IPS-20b (cell line): Measurements from ENCODE around the gene PWP2.
"Not testable (repeated sequence)": the region's sequence is repeated elsewhere in the genome, so short reads cannot be mapped to it uniquely, and the experiment has no call there.

Source experiments
- H3K27ac ChIP-seq: one replicate; pipeline ENCODE4 v1.5.1; 2013; ENCODE audit warnings: low read length
- H3K27me3 ChIP-seq: 2 replicates; pipeline ENCODE4 v1.6.1; 2013; ENCODE audit warnings: mild to moderate bottlenecking, low read length, inconsistent platforms; ENCODE audit not compliant: insufficient read depth
- H3K36me3 ChIP-seq: 2 replicates; pipeline ENCODE4 v1.6.1; 2013; ENCODE audit warnings: low read depth, mild to moderate bottlenecking, inconsistent platforms, low read length, moderate library complexity; ENCODE audit not compliant: insufficient read depth
- H3K4me1 ChIP-seq: 2 replicates; pipeline ENCODE4 v1.6.1; 2013; ENCODE audit warnings: mild to moderate bottlenecking, control low read depth, inconsistent platforms, low read length, moderate library complexity; ENCODE audit not compliant: insufficient read depth
- H3K4me3 ChIP-seq: 2 replicates; pipeline ENCODE4 v1.5.1; 2013; ENCODE audit warnings: mild to moderate bottlenecking, low read length, inconsistent platforms
- H3K9ac ChIP-seq: 2 replicates; pipeline ENCODE4 v1.6.1; 2013; ENCODE audit warnings: low read depth, mild to moderate bottlenecking, inconsistent platforms, low read length, moderate library complexity
- H3K9me3 ChIP-seq: 2 replicates; pipeline ENCODE4 v1.6.1; 2013; ENCODE audit warnings: mild to moderate bottlenecking, low read depth, low read length, inconsistent platforms; ENCODE audit not compliant: insufficient read depth

The PWP2 gene

DNA sequence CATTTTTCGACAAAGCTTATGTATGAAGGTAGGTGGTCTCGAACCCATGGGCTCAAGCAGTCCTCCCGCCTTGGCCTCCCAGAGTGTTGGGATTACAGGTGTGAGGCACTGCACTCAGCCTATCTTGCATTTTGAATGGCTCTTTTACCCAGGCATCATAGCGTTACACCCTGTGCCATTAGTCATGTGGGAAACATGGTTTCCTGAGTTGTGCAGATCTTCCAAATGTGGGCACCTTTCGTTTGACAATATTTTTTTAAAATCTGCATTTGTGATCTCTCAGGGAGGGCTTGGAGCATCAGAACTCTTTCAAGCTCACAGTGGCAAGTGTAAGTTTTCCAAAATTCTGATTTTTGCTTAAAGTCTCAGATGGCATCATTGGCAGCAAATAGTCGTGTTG lies 8.7 kb upstream of the PWP2 start:
- peaks cover 12% of the 10 kb centered on the region for H3K36me3 ChIP-seq
- H3K27me3 ChIP-seq, H3K4me3 ChIP-seq, H3K9me3 ChIP-seq, H3K27ac ChIP-seq, H3K9ac ChIP-seq, H3K4me1 ChIP-seq: not testable (repeated sequence)

DNA sequence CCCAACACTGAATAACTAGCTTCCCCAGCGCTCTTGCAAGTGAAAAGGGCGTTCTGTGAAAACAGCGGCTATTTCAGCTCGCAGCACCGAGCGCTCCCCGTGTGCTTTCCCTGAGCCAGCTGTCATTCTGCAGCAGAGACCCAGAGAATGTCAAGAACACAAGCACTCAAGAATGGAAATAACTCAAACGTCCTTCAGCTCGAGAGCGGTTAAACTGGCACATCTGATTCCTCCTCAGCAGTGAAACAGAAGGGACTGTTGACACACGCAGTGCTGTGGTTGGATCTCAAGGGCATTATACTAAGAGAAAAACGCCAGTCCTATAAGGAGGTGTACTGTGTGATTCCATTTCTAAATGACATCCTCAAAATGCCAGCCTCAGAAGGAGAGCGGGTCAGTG lies 8.2 kb upstream of the PWP2 start:
- not testable (repeated sequence) for H3K9ac ChIP-seq, H3K9me3 ChIP-seq, H3K4me1 ChIP-seq, H3K4me3 ChIP-seq, H3K27me3 ChIP-seq, H3K36me3 ChIP-seq, H3K27ac ChIP-seq

DNA sequence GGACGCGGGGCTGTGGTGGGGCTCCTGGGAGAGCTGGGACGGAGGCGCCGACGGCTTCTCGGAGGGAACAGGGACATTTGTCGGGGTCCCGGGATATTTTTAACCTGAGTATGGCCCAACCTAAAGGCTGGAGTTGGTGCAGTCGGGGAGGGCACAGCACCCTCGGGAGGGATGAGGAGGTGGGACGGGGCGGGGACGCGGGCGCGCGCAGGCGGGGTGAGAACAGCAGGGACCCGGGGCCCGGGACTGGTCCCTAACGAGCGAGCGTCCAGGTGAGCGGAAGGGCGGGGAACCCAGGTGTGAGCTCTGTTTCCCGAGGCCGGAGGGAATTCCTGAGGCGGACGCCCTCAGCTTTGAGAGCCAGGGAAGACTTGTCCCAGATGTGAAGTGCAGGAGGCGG lies 390 bp downstream of the PWP2 start:
- not testable (repeated sequence) for H3K27me3 ChIP-seq, H3K27ac ChIP-seq, H3K4me3 ChIP-seq, H3K9ac ChIP-seq, H3K9me3 ChIP-seq, H3K4me1 ChIP-seq, H3K36me3 ChIP-seq

DNA sequence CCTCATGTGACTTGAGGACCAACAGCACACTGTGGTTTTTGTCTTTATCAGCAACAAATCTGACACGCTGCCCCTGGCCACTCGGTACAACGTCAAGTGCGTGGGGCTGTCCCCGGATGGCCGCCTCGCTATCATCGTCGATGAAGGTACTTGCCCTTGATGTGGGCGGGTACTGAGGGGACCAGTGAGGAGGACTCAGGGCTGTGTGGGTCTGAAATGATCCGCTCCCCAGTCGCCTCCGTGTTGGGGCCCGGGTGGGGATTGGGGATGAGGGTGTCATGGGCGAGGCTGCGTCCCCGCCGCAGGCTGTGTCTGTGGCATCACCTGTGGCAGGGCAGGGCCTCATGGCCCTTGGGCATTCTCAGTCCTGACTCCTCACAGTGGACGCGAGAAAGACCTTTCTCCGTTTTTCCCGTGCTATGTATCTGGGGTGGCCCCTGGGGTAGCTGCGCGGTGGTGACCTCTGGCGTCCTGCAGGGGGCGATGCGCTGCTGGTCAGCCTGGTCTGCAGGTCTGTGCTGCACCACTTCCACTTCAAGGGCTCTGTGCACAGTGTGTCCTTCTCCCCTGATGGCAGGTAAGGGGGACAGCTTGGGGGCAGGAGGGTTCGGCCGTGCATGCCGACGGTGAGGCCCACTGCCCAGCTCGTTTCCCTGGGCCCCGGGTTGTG lies 6.6 kb downstream of the PWP2 start:
- not testable (repeated sequence) for H3K36me3 ChIP-seq, H3K27ac ChIP-seq, H3K4me1 ChIP-seq, H3K4me3 ChIP-seq, H3K9me3 ChIP-seq, H3K27me3 ChIP-seq, H3K9ac ChIP-seq

DNA sequence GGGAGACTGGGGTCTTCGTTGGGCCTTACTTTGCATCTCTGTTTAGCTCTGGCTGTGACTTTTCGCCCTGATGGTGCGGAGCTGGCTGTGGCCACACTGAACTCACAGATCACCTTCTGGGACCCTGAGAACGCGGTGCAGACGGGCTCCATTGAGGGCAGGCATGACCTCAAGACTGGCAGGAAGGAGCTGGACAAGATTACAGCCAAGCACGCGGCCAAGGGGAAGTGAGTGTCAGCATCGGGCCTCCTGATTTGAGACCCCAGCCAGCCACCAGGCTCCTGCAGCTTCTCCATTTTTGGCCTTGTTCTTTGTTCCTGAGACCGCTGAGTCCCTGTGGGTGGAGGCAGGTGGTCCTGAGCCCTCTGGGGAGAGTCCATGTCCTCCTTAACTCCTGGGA lies 14.9 kb downstream of the PWP2 start:
- not testable (repeated sequence) for H3K27ac ChIP-seq, H3K36me3 ChIP-seq, H3K27me3 ChIP-seq, H3K4me1 ChIP-seq, H3K9me3 ChIP-seq, H3K4me3 ChIP-seq, H3K9ac ChIP-seq

DNA sequence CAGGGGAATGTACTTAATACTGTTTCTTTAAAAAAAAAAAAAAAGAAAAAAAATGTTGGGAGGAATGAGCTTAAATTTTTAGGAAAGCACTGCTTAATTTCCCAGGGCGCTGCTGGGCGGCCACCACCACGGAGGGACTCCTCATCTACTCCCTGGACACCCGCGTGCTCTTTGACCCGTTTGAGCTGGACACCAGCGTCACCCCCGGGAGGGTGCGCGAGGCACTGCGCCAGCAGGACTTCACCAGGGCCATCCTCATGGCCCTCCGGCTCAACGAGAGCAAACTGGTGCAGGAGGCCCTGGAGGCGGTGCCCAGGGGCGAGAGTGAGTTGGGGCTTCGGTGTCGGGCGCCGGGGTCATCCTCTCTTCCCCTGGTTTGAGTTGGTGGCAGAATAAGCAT lies 20.6 kb downstream of the PWP2 start:
- H3K4me3 ChIP-seq, H3K27me3 ChIP-seq, H3K9me3 ChIP-seq, H3K36me3 ChIP-seq, H3K9ac ChIP-seq, H3K27ac ChIP-seq, H3K4me1 ChIP-seq: not testable (repeated sequence)

DNA sequence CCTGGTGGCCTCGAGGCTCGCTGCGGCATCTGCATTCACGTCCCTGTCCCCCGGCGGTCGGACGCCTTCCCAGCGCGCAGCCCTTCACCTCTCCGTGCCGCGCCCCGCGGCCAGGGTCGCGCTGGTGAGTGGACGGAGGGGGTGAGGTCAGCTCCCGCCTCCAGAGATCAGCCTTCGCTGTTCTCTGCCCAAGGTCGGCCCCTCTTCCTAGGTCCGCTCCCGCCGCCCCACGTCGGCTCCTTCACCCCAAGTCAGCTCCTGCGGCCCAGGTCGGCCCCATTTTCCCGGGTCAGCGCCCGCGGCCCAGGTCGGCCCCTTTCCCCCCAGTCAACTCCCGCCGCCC lies 26.5 kb downstream of the PWP2 start:
- not testable (repeated sequence) for H3K4me1 ChIP-seq, H3K27me3 ChIP-seq, H3K36me3 ChIP-seq, H3K27ac ChIP-seq, H3K9ac ChIP-seq, H3K4me3 ChIP-seq, H3K9me3 ChIP-seq

DNA sequence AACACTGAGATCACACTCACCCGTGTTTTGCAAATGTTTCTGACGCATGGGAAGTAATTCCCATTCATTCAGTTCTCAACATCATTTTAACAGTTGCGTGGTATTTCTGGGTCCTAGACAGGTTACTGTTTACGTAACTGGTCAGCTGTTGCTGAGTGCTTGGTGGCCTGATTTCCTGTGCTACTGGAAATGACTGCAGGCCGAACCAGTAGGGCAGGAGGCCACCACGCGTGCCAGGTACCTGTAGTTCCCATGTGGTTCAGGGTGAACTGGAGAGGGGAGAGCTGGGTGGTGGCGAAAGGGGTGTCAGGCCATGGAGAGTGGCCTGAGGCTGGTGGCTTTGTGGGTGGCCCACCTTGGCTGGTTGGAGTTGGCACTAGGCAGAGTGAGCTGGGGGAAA lies 27.5 kb downstream of the PWP2 start:
- H3K27ac ChIP-seq, H3K4me1 ChIP-seq, H3K27me3 ChIP-seq, H3K9me3 ChIP-seq, H3K9ac ChIP-seq, H3K4me3 ChIP-seq, H3K36me3 ChIP-seq: not testable (repeated sequence)

DNA sequence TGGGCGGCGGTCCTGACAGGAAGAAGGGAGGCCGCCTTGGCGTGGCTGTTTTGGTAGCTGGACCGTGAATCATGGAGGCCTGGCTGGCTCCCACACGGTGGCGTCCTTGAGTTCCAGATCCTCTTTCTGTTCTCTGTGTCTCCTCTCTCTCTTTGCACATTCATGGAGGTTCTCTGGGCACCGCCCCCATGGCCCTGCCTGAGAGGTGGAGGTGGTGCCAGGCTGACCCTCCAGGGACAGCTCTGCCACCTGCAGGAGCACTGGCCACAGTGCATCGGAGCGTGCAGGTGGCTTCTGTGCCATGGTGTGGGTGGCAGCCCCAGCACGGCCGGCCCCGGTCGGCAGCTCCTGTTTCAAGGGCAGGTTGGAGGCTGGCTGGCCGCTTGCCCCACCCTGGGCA lies 30.8 kb downstream of the PWP2 start:
- H3K36me3 ChIP-seq, H3K4me3 ChIP-seq, H3K27ac ChIP-seq, H3K9ac ChIP-seq, H3K4me1 ChIP-seq, H3K27me3 ChIP-seq, H3K9me3 ChIP-seq: not testable (repeated sequence)

DNA sequence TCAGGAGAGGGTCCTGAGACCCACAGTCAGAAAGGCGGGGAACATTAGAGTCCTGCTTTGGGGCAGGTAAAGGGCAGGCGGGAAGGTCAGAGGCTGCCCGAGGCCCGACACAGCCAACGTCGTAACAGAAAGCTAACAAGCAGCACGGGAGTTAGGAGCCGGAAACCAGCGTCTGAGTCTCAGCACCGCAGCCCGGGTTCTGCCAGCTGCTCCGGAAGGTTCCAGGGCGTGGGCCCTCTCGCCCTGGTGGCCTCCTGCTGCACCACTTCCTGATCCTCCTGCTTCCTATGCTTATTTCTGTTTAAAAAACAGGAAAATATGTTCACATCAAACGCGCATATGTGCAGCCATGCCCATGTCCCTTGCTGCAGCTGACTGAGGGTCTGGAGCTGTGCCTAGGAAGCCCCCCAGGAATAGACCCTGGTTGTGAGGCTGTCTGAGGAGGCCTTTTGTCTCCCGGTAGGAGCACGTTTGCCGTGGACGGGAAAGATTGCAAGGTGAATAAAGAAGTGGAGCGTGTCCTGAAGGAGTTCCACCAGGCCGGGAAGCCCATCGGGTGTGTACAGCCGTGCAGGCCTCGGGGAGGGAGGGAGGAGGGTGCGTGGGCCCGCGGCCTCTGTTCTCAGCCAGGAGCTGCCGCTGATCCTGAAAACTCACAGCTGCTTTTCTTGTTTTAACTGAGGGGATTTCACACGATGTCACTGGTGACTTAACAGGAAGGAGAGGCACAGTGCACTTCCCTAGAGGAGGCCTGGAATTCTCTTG lies 32.8 kb downstream of the PWP2 start:
- not testable (repeated sequence) for H3K27ac ChIP-seq, H3K27me3 ChIP-seq, H3K4me3 ChIP-seq, H3K9me3 ChIP-seq, H3K36me3 ChIP-seq, H3K4me1 ChIP-seq, H3K9ac ChIP-seq

DNA sequence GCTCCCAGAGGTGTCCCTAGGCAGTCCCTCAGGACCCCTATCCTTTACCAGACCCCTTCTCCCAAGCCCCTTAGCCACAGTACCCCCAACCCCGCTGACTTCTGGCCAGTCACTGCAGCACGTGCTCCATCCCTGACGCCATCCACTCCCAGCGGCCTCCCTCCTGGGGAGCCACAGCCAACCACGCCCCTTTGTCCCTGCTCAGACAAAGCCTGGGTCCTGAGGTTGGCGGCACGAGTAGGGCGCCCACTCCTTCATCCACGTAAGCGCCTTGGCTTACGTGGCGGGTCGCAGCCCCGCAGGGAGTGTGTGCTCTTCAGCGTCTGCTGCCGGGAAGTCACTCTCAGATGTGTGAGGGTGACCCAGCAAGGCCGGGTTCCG lies 33.3 kb downstream of the PWP2 start:
- H3K27ac ChIP-seq, H3K9ac ChIP-seq, H3K9me3 ChIP-seq: not testable (repeated sequence)

DNA sequence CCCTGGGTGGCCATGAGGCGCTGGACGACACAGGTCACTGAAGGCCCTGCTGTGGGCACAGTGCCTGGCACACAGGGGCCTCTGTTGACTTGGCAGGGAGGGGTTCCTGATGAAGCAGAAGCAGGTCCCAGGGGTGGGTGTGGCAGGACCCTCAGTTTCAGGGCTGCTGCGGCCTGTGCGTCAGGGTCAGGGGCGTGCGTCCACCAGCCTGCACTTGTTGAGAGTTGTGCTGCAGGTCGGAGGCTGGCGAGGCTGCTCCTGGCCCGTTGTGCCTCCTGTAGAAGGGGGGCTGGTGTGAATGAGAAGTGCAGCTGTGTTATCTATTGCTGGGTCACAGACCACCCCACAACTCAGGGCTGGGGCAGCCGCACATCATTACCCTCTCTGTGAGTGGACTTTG lies 35.3 kb downstream of the PWP2 start:
- not testable (repeated sequence) for H3K27ac ChIP-seq, H3K9me3 ChIP-seq, H3K4me3 ChIP-seq, H3K9ac ChIP-seq, H3K27me3 ChIP-seq, H3K36me3 ChIP-seq, H3K4me1 ChIP-seq

More for the DNA sequence above, 33.3 kb downstream of the PWP2 start:
- not testable (repeated sequence) for H3K4me1 ChIP-seq, H3K27me3 ChIP-seq, H3K36me3 ChIP-seq, H3K4me3 ChIP-seq
